ENCODE data around the gene VAV3.

GRCh38 chr1:107609808-107610207, 355.2 kb downstream of the VAV3 start:
- TF ChIP-seq CTCF (IDR thresholded peaks at IDR 0.05; ENCODE audit: low read depth, low read length, poor library complexity, severe bottlenecking) = no peak
- no peak for TF ChIP-seq EZH2phosphoT487 (IDR thresholded peaks at IDR 0.05; ENCODE audit: borderline replicate concordance, low read length)
